HEK293 (cell line): ENCODE results near the gene HRNR.

Source experiments
- KLF9 ChIP-seq: fragments of 450-650 bp; formaldehyde crosslinking; IDR thresholded peaks from 2 replicates; pipeline ENCODE4 v1.5.1; 2016; ENCODE audit warnings: missing biosample characterization, missing genetic modification characterization, low read depth
- OVOL3 ChIP-seq: fragments of 450-650 bp; formaldehyde crosslinking; IDR thresholded peaks from 2 replicates; pipeline ENCODE4 v1.5.1; 2016; ENCODE audit warnings: missing biosample characterization, missing genetic modification characterization
- REPIN1 ChIP-seq: fragments of 450-650 bp; formaldehyde crosslinking; IDR thresholded peaks from 2 replicates; pipeline ENCODE4 v1.5.1; 2017; ENCODE audit warnings: missing biosample characterization, missing genetic modification characterization, low read depth
- SCRT2 ChIP-seq: fragments of 450-650 bp; formaldehyde crosslinking; IDR thresholded peaks from 2 replicates; pipeline ENCODE4 v1.5.1; 2016; ENCODE audit warnings: missing biosample characterization, missing genetic modification characterization
- SETDB1 ChIP-seq: IDR thresholded peaks from one replicate; pipeline ENCODE4 v1.6.1; 2017; ENCODE audit warnings: mild to moderate bottlenecking, low read length, moderate library complexity, mixed read lengths; ENCODE audit not compliant: insufficient read length
- ZBTB8A ChIP-seq: fragments of 450-650 bp; formaldehyde crosslinking; IDR thresholded peaks from 2 replicates; pipeline ENCODE4 v1.5.1; 2016; ENCODE audit warnings: missing biosample characterization, missing genetic modification characterization
- ZNF114 ChIP-seq: fragments of 450-650 bp; formaldehyde crosslinking; IDR thresholded peaks from 2 replicates; pipeline ENCODE4 v1.5.0; 2017; ENCODE audit warnings: missing biosample characterization, missing genetic modification characterization
- ZNF132 ChIP-seq: fragments of 450-650 bp; formaldehyde crosslinking; IDR thresholded peaks from 2 replicates; pipeline ENCODE4 v1.5.1; 2017; ENCODE audit warnings: missing biosample characterization, missing genetic modification characterization, borderline replicate concordance
- ZNF133 ChIP-seq: fragments of 450-650 bp; formaldehyde crosslinking; IDR thresholded peaks from 2 replicates; pipeline ENCODE4 v1.5.1; 2016; ENCODE audit warnings: missing biosample characterization, missing genetic modification characterization
- ZNF138 ChIP-seq: fragments of 450-650 bp; formaldehyde crosslinking; IDR thresholded peaks from 2 replicates; pipeline ENCODE4 v1.5.1; 2016; ENCODE audit warnings: missing biosample characterization, missing genetic modification characterization, borderline replicate concordance
- ZNF266 ChIP-seq: fragments of 450-650 bp; formaldehyde crosslinking; IDR thresholded peaks from 2 replicates; pipeline ENCODE4 v1.5.1; 2016; ENCODE audit warnings: missing biosample characterization, missing genetic modification characterization, low read depth
- ZNF366 ChIP-seq: fragments of 450-650 bp; formaldehyde crosslinking; conservative IDR thresholded peaks from 2 replicates; pipeline ENCODE4 v1.5.1; 2016; ENCODE audit warnings: missing biosample characterization, missing genetic modification characterization
- ZNF37A ChIP-seq: fragments of 450-650 bp; IDR thresholded peaks from 2 replicates; pipeline ENCODE4 v1.5.1; 2018; ENCODE audit warnings: missing biosample characterization, missing genetic modification characterization
- ZNF416 ChIP-seq: fragments of 450-650 bp; formaldehyde crosslinking; IDR thresholded peaks from 2 replicates; pipeline ENCODE4 v1.5.1; 2016; ENCODE audit warnings: missing biosample characterization, missing genetic modification characterization
- ZNF426 ChIP-seq: fragments of 450-650 bp; formaldehyde crosslinking; IDR thresholded peaks from 2 replicates; pipeline ENCODE4 v1.5.1; 2017; ENCODE audit warnings: missing biosample characterization, missing genetic modification characterization, mild to moderate bottlenecking, inconsistent platforms, moderate library complexity
- ZNF571 ChIP-seq: fragments of 450-650 bp; formaldehyde crosslinking; IDR thresholded peaks from 2 replicates; pipeline ENCODE4 v1.5.0; 2017; ENCODE audit warnings: missing biosample characterization, missing genetic modification characterization
- ZNF596 ChIP-seq: fragments of 450-650 bp; IDR thresholded peaks from 2 replicates; pipeline ENCODE4 v1.5.0; 2018; ENCODE audit warnings: missing biosample characterization, mild to moderate bottlenecking, missing genetic modification characterization, moderate library complexity
- ZNF654 ChIP-seq: fragments of 450-650 bp; formaldehyde crosslinking; IDR thresholded peaks from 2 replicates; pipeline ENCODE4 v1.5.1; 2016; ENCODE audit warnings: low read depth, missing biosample characterization, missing genetic modification characterization
- ZNF664 ChIP-seq: fragments of 450-650 bp; formaldehyde crosslinking; IDR thresholded peaks from 2 replicates; pipeline ENCODE4 v1.5.1; 2016; ENCODE audit warnings: missing biosample characterization, missing genetic modification characterization
- ZSCAN23 ChIP-seq: fragments of 450-650 bp; formaldehyde crosslinking; IDR thresholded peaks from 2 replicates; pipeline ENCODE4 v1.5.1; 2016; ENCODE audit warnings: missing biosample characterization, missing genetic modification characterization
- ZSCAN30 ChIP-seq: fragments of 450-650 bp; IDR thresholded peaks from 2 replicates; pipeline ENCODE4 v1.5.1; 2018; ENCODE audit warnings: missing biosample characterization, mild to moderate bottlenecking, missing genetic modification characterization, moderate library complexity
- ZXDB ChIP-seq: fragments of 450-650 bp; formaldehyde crosslinking; IDR thresholded peaks from 2 replicates; pipeline ENCODE4 v1.5.1; 2016; ENCODE audit warnings: missing biosample characterization, missing genetic modification characterization
- TF ChIP-seq, protein P1 (sequence below): fragments of 450-650 bp; formaldehyde crosslinking; conservative IDR thresholded peaks from 2 replicates; pipeline ENCODE4 v1.5.1; 2016; ENCODE audit warnings: low read depth, missing biosample characterization, missing genetic modification characterization
- TF ChIP-seq, protein P2 (sequence below): fragments of 450-650 bp; formaldehyde crosslinking; IDR thresholded peaks from 2 replicates; pipeline ENCODE4 v1.5.1; 2016; ENCODE audit warnings: missing biosample characterization, missing genetic modification characterization, borderline replicate concordance
- TF ChIP-seq, protein P3 (sequence below): fragments of 450-650 bp; formaldehyde crosslinking; IDR thresholded peaks from 2 replicates; pipeline ENCODE4 v1.5.1; 2016; ENCODE audit warnings: missing biosample characterization, missing genetic modification characterization
- TF ChIP-seq, protein P4 (sequence below): fragments of 450-650 bp; formaldehyde crosslinking; IDR thresholded peaks from 2 replicates; pipeline ENCODE4 v1.5.1; 2016; ENCODE audit warnings: missing biosample characterization, missing genetic modification characterization
- TF ChIP-seq, protein P5 (sequence below): fragments of 450-650 bp; formaldehyde crosslinking; optimal IDR thresholded peaks from 2 replicates; pipeline ENCODE3; 2016; ENCODE audit warnings: missing biosample characterization, mild to moderate bottlenecking, missing genetic modification characterization

HRNR gene

DNA sequence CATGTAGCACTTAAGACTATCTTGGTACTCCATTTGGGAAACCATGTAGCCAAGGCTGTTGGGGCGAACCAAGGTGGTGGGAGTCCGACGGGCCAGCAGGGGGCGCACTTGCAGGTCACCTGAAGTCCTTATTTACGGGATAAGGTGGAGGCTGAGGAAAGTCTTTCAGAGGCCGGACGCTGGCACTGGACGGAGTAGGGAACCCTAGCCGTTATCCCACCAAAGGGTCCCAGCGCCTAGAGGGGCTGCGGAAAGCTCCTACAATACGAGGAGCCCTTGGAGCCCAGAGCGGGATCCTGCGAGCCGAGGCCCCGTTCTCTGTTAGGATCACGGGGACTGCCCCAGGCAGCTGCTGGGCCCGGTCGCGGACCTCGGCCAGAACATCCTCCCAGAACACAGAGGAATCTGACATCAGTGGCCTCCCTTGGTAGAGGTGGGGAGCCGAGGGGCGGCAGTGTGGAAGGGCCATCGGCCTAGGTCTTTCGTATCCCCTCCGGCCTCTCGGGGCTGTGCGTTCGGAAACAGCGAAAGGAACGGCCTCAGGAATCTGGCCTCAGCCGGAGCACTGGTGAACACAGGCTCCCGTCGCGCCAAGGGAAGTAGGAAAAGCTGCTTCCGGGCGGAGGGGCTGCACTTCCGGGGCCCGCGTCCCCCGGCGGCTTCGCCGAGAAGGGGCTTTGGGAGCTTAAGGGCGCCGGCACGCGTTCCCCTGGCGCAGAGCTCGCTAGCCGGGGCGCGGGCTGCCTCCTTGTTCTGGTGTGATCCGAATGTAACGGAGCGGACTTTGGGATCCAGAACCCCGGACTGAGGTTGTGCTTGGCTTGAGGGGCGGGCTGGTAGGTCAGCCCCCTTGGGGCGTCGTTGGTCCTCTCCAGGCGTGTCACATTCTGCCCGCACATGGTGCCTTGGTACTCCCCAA lies 35.1 kb downstream of the HRNR start (continued):
- TF ChIP-seq ZNF571 (no peak), ZNF366 (no peak), ZNF132 (no peak), OVOL3 (no peak), REPIN1 (tag by site-specific recombination) (no peak), ZBTB8A (tag by site-specific recombination) (peak; percentile 72), ZNF654 (tag by site-specific recombination) (peak; percentile 24), ZNF426 (tag by site-specific recombination) (no peak), ZNF266 (tag by site-specific recombination) (no peak), ZSCAN23 (tag by site-specific recombination) (no peak), ZXDB (tag by site-specific recombination) (no peak), ZNF664 (no peak), ZNF596 (tag by site-specific recombination) (no peak), ZSCAN30 (tag by site-specific recombination) (no peak), ZNF37A (tag by site-specific recombination) (no peak), KLF9 (tag by site-specific recombination) (no peak), SCRT2 (tag by site-specific recombination) (no peak), SETDB1 (peak; percentile 43), ZNF138 (no peak), ZNF114 (tag by site-specific recombination) (no peak), ZNF416 (no peak), ZNF133 (tag by site-specific recombination) (no peak)
- TF ChIP-seq, protein P1, sequence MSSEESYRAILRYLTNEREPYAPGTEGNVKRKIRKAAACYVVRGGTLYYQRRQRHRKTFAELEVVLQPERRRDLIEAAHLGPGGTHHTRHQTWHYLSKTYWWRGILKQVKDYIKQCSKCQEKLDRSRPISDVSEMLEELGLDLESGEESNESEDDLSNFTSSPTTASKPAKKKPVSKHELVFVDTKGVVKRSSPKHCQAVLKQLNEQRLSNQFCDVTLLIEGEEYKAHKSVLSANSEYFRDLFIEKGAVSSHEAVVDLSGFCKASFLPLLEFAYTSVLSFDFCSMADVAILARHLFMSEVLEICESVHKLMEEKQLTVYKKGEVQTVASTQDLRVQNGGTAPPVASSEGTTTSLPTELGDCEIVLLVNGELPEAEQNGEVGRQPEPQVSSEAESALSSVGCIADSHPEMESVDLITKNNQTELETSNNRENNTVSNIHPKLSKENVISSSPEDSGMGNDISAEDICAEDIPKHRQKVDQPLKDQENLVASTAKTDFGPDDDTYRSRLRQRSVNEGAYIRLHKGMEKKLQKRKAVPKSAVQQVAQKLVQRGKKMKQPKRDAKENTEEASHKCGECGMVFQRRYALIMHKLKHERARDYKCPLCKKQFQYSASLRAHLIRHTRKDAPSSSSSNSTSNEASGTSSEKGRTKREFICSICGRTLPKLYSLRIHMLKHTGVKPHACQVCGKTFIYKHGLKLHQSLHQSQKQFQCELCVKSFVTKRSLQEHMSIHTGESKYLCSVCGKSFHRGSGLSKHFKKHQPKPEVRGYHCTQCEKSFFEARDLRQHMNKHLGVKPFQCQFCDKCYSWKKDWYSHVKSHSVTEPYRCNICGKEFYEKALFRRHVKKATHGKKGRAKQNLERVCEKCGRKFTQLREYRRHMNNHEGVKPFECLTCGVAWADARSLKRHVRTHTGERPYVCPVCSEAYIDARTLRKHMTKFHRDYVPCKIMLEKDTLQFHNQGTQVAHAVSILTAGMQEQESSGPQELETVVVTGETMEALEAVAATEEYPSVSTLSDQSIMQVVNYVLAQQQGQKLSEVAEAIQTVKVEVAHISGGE, result peak; percentile 87
- TF ChIP-seq, protein P2, sequence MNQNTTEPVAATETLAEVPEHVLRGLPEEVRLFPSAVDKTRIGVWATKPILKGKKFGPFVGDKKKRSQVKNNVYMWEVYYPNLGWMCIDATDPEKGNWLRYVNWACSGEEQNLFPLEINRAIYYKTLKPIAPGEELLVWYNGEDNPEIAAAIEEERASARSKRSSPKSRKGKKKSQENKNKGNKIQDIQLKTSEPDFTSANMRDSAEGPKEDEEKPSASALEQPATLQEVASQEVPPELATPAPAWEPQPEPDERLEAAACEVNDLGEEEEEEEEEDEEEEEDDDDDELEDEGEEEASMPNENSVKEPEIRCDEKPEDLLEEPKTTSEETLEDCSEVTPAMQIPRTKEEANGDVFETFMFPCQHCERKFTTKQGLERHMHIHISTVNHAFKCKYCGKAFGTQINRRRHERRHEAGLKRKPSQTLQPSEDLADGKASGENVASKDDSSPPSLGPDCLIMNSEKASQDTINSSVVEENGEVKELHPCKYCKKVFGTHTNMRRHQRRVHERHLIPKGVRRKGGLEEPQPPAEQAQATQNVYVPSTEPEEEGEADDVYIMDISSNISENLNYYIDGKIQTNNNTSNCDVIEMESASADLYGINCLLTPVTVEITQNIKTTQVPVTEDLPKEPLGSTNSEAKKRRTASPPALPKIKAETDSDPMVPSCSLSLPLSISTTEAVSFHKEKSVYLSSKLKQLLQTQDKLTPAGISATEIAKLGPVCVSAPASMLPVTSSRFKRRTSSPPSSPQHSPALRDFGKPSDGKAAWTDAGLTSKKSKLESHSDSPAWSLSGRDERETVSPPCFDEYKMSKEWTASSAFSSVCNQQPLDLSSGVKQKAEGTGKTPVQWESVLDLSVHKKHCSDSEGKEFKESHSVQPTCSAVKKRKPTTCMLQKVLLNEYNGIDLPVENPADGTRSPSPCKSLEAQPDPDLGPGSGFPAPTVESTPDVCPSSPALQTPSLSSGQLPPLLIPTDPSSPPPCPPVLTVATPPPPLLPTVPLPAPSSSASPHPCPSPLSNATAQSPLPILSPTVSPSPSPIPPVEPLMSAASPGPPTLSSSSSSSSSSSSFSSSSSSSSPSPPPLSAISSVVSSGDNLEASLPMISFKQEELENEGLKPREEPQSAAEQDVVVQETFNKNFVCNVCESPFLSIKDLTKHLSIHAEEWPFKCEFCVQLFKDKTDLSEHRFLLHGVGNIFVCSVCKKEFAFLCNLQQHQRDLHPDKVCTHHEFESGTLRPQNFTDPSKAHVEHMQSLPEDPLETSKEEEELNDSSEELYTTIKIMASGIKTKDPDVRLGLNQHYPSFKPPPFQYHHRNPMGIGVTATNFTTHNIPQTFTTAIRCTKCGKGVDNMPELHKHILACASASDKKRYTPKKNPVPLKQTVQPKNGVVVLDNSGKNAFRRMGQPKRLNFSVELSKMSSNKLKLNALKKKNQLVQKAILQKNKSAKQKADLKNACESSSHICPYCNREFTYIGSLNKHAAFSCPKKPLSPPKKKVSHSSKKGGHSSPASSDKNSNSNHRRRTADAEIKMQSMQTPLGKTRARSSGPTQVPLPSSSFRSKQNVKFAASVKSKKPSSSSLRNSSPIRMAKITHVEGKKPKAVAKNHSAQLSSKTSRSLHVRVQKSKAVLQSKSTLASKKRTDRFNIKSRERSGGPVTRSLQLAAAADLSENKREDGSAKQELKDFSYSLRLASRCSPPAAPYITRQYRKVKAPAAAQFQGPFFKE (tag by site-specific recombination), result no peak
- TF ChIP-seq, protein P3, sequence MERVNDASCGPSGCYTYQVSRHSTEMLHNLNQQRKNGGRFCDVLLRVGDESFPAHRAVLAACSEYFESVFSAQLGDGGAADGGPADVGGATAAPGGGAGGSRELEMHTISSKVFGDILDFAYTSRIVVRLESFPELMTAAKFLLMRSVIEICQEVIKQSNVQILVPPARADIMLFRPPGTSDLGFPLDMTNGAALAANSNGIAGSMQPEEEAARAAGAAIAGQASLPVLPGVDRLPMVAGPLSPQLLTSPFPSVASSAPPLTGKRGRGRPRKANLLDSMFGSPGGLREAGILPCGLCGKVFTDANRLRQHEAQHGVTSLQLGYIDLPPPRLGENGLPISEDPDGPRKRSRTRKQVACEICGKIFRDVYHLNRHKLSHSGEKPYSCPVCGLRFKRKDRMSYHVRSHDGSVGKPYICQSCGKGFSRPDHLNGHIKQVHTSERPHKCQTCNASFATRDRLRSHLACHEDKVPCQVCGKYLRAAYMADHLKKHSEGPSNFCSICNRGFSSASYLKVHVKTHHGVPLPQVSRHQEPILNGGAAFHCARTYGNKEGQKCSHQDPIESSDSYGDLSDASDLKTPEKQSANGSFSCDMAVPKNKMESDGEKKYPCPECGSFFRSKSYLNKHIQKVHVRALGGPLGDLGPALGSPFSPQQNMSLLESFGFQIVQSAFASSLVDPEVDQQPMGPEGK (tag by site-specific recombination), result 0 out of 2 replicates have a peak, but pooled peaks have one; percentile 64
- TF ChIP-seq, protein P4, sequence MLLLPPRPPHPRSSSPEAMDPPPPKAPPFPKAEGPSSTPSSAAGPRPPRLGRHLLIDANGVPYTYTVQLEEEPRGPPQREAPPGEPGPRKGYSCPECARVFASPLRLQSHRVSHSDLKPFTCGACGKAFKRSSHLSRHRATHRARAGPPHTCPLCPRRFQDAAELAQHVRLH (tag by site-specific recombination), result no peak
- TF ChIP-seq, protein P5, sequence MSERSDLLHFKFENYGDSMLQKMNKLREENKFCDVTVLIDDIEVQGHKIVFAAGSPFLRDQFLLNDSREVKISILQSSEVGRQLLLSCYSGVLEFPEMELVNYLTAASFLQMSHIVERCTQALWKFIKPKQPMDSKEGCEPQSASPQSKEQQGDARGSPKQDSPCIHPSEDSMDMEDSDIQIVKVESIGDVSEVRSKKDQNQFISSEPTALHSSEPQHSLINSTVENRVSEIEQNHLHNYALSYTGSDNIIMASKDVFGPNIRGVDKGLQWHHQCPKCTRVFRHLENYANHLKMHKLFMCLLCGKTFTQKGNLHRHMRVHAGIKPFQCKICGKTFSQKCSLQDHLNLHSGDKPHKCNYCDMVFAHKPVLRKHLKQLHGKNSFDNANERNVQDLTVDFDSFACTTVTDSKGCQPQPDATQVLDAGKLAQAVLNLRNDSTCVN, result peak; percentile 17
